ACC112 (cell line): Measurements from ENCODE around the gene ST8SIA3.
"Not testable (repeated sequence)": the region's sequence is repeated elsewhere in the genome, so short reads cannot be mapped to it uniquely, and the experiment has no call there.

Experiments
- H2AFZ ChIP-seq: fragments of 200-600 bp; sonication (generic); one replicate; pipeline ENCODE4 v1.6.0; 2017; ENCODE audit warnings: antibody characterized with exemption, low read length; ENCODE audit not compliant: unreplicated experiment
- H3K27ac ChIP-seq: fragments of 200-600 bp; sonication (generic); 2 replicates; pipeline ENCODE4 v1.5.1; 2014; ENCODE audit warnings: low read depth, mild to moderate bottlenecking, antibody characterized with exemption, low read length, moderate library complexity
- H3K27me3 ChIP-seq: fragments of 200-600 bp; sonication (generic); 2 replicates; pipeline ENCODE4 v1.6.1; 2014; ENCODE audit warnings: mild to moderate bottlenecking, antibody characterized with exemption, low read length, moderate library complexity, mixed read lengths; ENCODE audit not compliant: insufficient read depth
- H3K36me3 ChIP-seq: fragments of 200-600 bp; sonication (generic); 2 replicates; pipeline ENCODE4 v1.6.1; 2016; ENCODE audit warnings: mild to moderate bottlenecking, antibody characterized with exemption, low read length, moderate library complexity, mixed read lengths; ENCODE audit not compliant: insufficient read depth
- H3K4me1 ChIP-seq: fragments of 200-600 bp; sonication (generic); one replicate; pipeline ENCODE4 v1.6.1; 2016; ENCODE audit warnings: low read length, mixed read lengths; ENCODE audit not compliant: insufficient read depth, unreplicated experiment, control insufficient read depth
- H3K4me3 ChIP-seq: fragments of 200-600 bp; sonication (generic); 2 replicates; pipeline ENCODE4 v1.5.1; 2014; ENCODE audit warnings: mild to moderate bottlenecking, low read depth, low read length
- H3K79me2 ChIP-seq: fragments of 200-600 bp; sonication (generic); one replicate; pipeline ENCODE4 v1.6.0; 2016; ENCODE audit warnings: low read length; ENCODE audit not compliant: control insufficient read depth, unreplicated experiment, insufficient read depth

Gene ST8SIA3

GRCh38 chr18:57364460-57364859 lies 12.1 kb downstream of the ST8SIA3 start:
- Histone ChIP-seq H3K4me3 (no peak overlapping the region), H3K27me3 (peaks cover 6% of the 10 kb centered on the region; the same call in 1 of the 2 replicates), H3K27ac (no peak overlapping the region), H3K4me1 (no peaks in the 10 kb centered on the region), H3K79me2 (no peaks in the 10 kb centered on the region), H2AFZ (no peak overlapping the region), H3K36me3 (no peaks in the 10 kb centered on the region)

- no peak overlapping the region for H3K27ac ChIP-seq
- no peaks in the 10 kb centered on the region for H3K4me1 ChIP-seq
- H3K27me3 ChIP-seq = no peaks in the 10 kb centered on the region
- no peak overlapping the region for H2AFZ ChIP-seq
- H3K36me3 ChIP-seq = no peaks in the 10 kb centered on the region
- H3K4me3 ChIP-seq = no peak overlapping the region
- no peaks in the 10 kb centered on the region for H3K79me2 ChIP-seq
Observed at GRCh38 chr18:57366528-57367081, 14.2 kb downstream of the ST8SIA3 start.

GRCh38 chr18:57372444-57372843 lies 20.1 kb downstream of the ST8SIA3 start:
- H3K4me1 ChIP-seq = no peaks in the 10 kb centered on the region
- 0 out of 2 replicates have a peak, but pooled peaks cover 3% of the 10 kb centered on the region for H3K27me3 ChIP-seq
- no peak overlapping the region for H3K4me3 ChIP-seq
- no peak overlapping the region for H3K27ac ChIP-seq
- H3K79me2 ChIP-seq = no peaks in the 10 kb centered on the region
- H3K36me3 ChIP-seq = no peaks in the 10 kb centered on the region
- H2AFZ ChIP-seq = no peak overlapping the region

- H3K27me3 ChIP-seq = 0 out of 2 replicates have a peak, but pooled peaks cover 3% of the 10 kb centered on the region
- no peak overlapping the region for H3K4me3 ChIP-seq
- H3K27ac ChIP-seq = no peak overlapping the region
- no peaks in the 10 kb centered on the region for H3K79me2 ChIP-seq
- H3K4me1 ChIP-seq = no peaks in the 10 kb centered on the region
- no peak overlapping the region for H2AFZ ChIP-seq
- no peaks in the 10 kb centered on the region for H3K36me3 ChIP-seq
Observed at GRCh38 chr18:57373017-57373416, 20.7 kb downstream of the ST8SIA3 start.

GRCh38 chr18:57376503-57376902 lies 24.1 kb downstream of the ST8SIA3 start:
- Histone ChIP-seq H3K36me3 (no peaks in the 10 kb centered on the region), H3K4me3 (no peak overlapping the region), H2AFZ (no peak overlapping the region), H3K27me3 (0 out of 2 replicates have a peak, but pooled peaks cover 3% of the 10 kb centered on the region), H3K4me1 (no peaks in the 10 kb centered on the region), H3K79me2 (no peaks in the 10 kb centered on the region), H3K27ac (no peak overlapping the region)

- Histone ChIP-seq H3K4me1 (no peaks in the 10 kb centered on the region), H3K36me3 (no peaks in the 10 kb centered on the region), H3K4me3 (no peak overlapping the region), H3K27me3 (peaks cover 8% of the 10 kb centered on the region), H3K27ac (no peak overlapping the region), H2AFZ (no peak overlapping the region), H3K79me2 (no peaks in the 10 kb centered on the region)
Observed at GRCh38 chr18:57389271-57389670, 36.9 kb downstream of the ST8SIA3 start.

- Histone ChIP-seq H3K4me3 (no peak overlapping the region), H3K27ac (no peak overlapping the region), H3K27me3 (peaks cover 8% of the 10 kb centered on the region), H3K4me1 (no peaks in the 10 kb centered on the region), H3K79me2 (no peaks in the 10 kb centered on the region), H2AFZ (no peak overlapping the region), H3K36me3 (no peaks in the 10 kb centered on the region)
Observed at GRCh38 chr18:57390044-57390443, 37.7 kb downstream of the ST8SIA3 start.

GRCh38 chr18:57394749-57395148 lies 42.4 kb downstream of the ST8SIA3 start:
- not testable (repeated sequence) for H2AFZ ChIP-seq, H3K36me3 ChIP-seq, H3K27me3 ChIP-seq, H3K27ac ChIP-seq, H3K4me1 ChIP-seq, H3K79me2 ChIP-seq, H3K4me3 ChIP-seq

- not testable (repeated sequence) for H3K4me1 ChIP-seq, H3K36me3 ChIP-seq, H3K79me2 ChIP-seq, H3K27me3 ChIP-seq, H3K27ac ChIP-seq, H3K4me3 ChIP-seq, H2AFZ ChIP-seq
Observed at GRCh38 chr18:57396831-57397230, 44.5 kb downstream of the ST8SIA3 start.

- Histone ChIP-seq H3K79me2 (no peaks in the 10 kb centered on the region), H3K4me3 (no peak overlapping the region), H3K27ac (no peak overlapping the region), H3K4me1 (no peaks in the 10 kb centered on the region), H3K36me3 (no peaks in the 10 kb centered on the region), H2AFZ (no peak overlapping the region), H3K27me3 (no peaks in the 10 kb centered on the region)
Observed at GRCh38 chr18:57397440-57398132, 45.2 kb downstream of the ST8SIA3 start.

- Histone ChIP-seq H3K4me3 (no peak overlapping the region), H2AFZ (no peak overlapping the region), H3K79me2 (no peaks in the 10 kb centered on the region), H3K36me3 (no peaks in the 10 kb centered on the region), H3K4me1 (no peaks in the 10 kb centered on the region), H3K27me3 (no peaks in the 10 kb centered on the region), H3K27ac (no peak overlapping the region)
Observed at GRCh38 chr18:57404345-57404744, 52.0 kb downstream of the ST8SIA3 start.
